Hepatocyte (in vitro differentiated cells): Measurements from ENCODE around the gene CYS1. TPM values are rescaled to one million over a fixed set of nuclear protein-coding genes. Genes with fewer than 3 reads are reported as not detected.
A peak's percentile ranks its signal among the peaks of the same experiment; 100 is the strongest.

Experiments
- DNase-seq: peaks from one replicate; pipeline ENCODE4 v3.0.0-alpha.2; 2016; ENCODE audit warnings: low spot score
- H2AFZ ChIP-seq: fragments of 200-600 bp; sonication (generic); 2 replicates; pipeline ENCODE4 v1.6.0; 2016; ENCODE audit warnings: antibody characterized with exemption, mild to moderate bottlenecking
- H3K27ac ChIP-seq: fragments of 200-600 bp; sonication (generic); 2 replicates; pipeline ENCODE4 v1.5.1; 2016; ENCODE audit warnings: mild to moderate bottlenecking
- H3K27me3 ChIP-seq: fragments of 200-600 bp; sonication (generic); 2 replicates; pipeline ENCODE4 v1.6.1; 2016
- H3K36me3 ChIP-seq: fragments of 200-600 bp; sonication (generic); replicated peaks from 2 replicates; pipeline ENCODE4 v1.5.1; 2016; ENCODE audit warnings: low read depth; ENCODE audit not compliant: insufficient read depth
- H3K4me1 ChIP-seq: fragments of 200-600 bp; sonication (generic); 2 replicates; pipeline ENCODE4 v1.5.1; 2016; ENCODE audit warnings: mild to moderate bottlenecking, moderate library complexity; ENCODE audit not compliant: insufficient read depth
- H3K4me2 ChIP-seq: fragments of 200-600 bp; sonication (generic); 2 replicates; pipeline ENCODE4 v1.6.0; 2016
- H3K4me3 ChIP-seq: fragments of 200-600 bp; sonication (generic); 2 replicates; pipeline ENCODE4 v1.5.1; 2016; ENCODE audit warnings: mild to moderate bottlenecking
- H3K79me2 ChIP-seq: fragments of 200-600 bp; sonication (generic); 2 replicates; pipeline ENCODE4 v1.6.0; 2017; ENCODE audit warnings: mild to moderate bottlenecking
- H3K9me2 ChIP-seq: fragments of 200-600 bp; sonication (generic); replicated peaks from 2 replicates; pipeline ENCODE4 v1.6.0; 2017; ENCODE audit warnings: mild to moderate bottlenecking; ENCODE audit not compliant: insufficient read depth
- H3K9me3 ChIP-seq: fragments of 200-600 bp; sonication (generic); 2 replicates; pipeline ENCODE4 v1.5.1; 2016; ENCODE audit warnings: low read depth, mild to moderate bottlenecking
- H4K20me1 ChIP-seq: fragments of 200-600 bp; sonication (generic); 2 replicates; pipeline ENCODE4 v1.6.0; 2016; ENCODE audit warnings: mild to moderate bottlenecking; ENCODE audit not compliant: insufficient read depth, poor library complexity, severe bottlenecking
- CTCF ChIP-seq: fragments of 200-600 bp; sonication (generic); IDR thresholded peaks from 2 replicates; pipeline ENCODE4 v1.5.1; 2016; ENCODE audit warnings: antibody characterized with exemption, mild to moderate bottlenecking; ENCODE audit not compliant: poor library complexity
- EZH2 ChIP-seq: fragments of 200-600 bp; sonication (generic); IDR thresholded peaks from 2 replicates; pipeline ENCODE4 v1.6.1; 2016; ENCODE audit warnings: antibody characterized with exemption, mild to moderate bottlenecking, borderline replicate concordance
- EZH2phosphoT487 ChIP-seq: fragments of 200-600 bp; sonication (generic); IDR thresholded peaks from one replicate; pipeline ENCODE4 v1.6.1; 2018; ENCODE audit warnings: antibody characterized with exemption, mild to moderate bottlenecking, low read depth, moderate library complexity; ENCODE audit not compliant: unreplicated experiment, severe bottlenecking
- WGBS: methylation state at CpG from one replicate; pipeline ENCODE4 v1.1.6; 2016; ENCODE audit warnings: low lambda C conversion rate; ENCODE audit errors: missing lambda C conversion rate; 5-methylcytosine and 5-hydroxymethylcytosine counted together
- polyA plus RNA-seq: library from polyadenylated mRNA; unstranded; fragments of >200 nt; fragmentation: Nextera tagmentation; extraction: Ambion mirVana; gene quantifications from 2 replicates; pipeline ENCODE4 v1.2.1, GENCODE V29; 2016
- total RNA-seq: library from RNA; depleted of rRNA; stranded (reverse); fragments of >200 nt; gene quantifications from 2 replicates; pipeline ENCODE4 v1.2.3, GENCODE V29; 2014

The CYS1 gene
- total and polyA plus RNA-seq, 2 experiments from 2014 or later: 2.7 to 2.9 TPM

- no peaks in the 10 kb centered on the region for H3K9me2 ChIP-seq
- peak overlapping the region; percentile 81 for H3K4me2 ChIP-seq
- peaks cover 69% of the 10 kb centered on the region for H3K27me3 ChIP-seq
- peak; percentile 27 for DNase-seq
- WGBS: 23% methylated on average over 23 of the region's 45 CpGs
- H4K20me1 ChIP-seq: no peaks in the 10 kb centered on the region
- TF ChIP-seq EZH2: peak; percentile 81
- TF ChIP-seq EZH2phosphoT487: no peak
- no peaks in the 10 kb centered on the region for H3K9me3 ChIP-seq
- peaks cover 10% of the 10 kb centered on the region for H3K4me1 ChIP-seq
- no peaks in the 10 kb centered on the region for H3K79me2 ChIP-seq
- H3K36me3 ChIP-seq: no peaks in the 10 kb centered on the region
- H3K4me3 ChIP-seq: peak overlapping the region; percentile 7
- H2AFZ ChIP-seq: peak overlapping the region; percentile 31
- H3K27ac ChIP-seq: no peak overlapping the region
Observed at GRCh38 chr2:10080536-10081304, 509 bp upstream of the CYS1 start.

GRCh38 chr2:10079266-10079869 is 843 bp downstream of the CYS1 start:
- Histone ChIP-seq H3K27me3 (peaks cover 73% of the 10 kb centered on the region), H4K20me1 (no peaks in the 10 kb centered on the region), H3K4me2 (peak overlapping the region; percentile 93), H2AFZ (peak overlapping the region; percentile 82), H3K4me3 (peak overlapping the region; percentile 71), H3K79me2 (no peaks in the 10 kb centered on the region), H3K9me3 (no peaks in the 10 kb centered on the region), H3K36me3 (no peaks in the 10 kb centered on the region), H3K9me2 (no peaks in the 10 kb centered on the region), H3K27ac (peak overlapping the region; percentile 31), H3K4me1 (peaks cover 5% of the 10 kb centered on the region)
- TF ChIP-seq EZH2phosphoT487: peak; percentile 1
- peak; percentile 69 for TF ChIP-seq EZH2
- no peak for TF ChIP-seq CTCF
- 6% methylated on average over 26 of the region's 53 CpGs for WGBS
- DNase-seq: peak; percentile 64

GRCh38 chr2:10078704-10079265 is 1.4 kb downstream of the CYS1 start:
- Histone ChIP-seq H3K4me1 (peaks cover 5% of the 10 kb centered on the region), H3K9me3 (no peaks in the 10 kb centered on the region), H3K79me2 (no peaks in the 10 kb centered on the region), H3K27ac (no peak overlapping the region), H3K4me3 (peak overlapping the region; percentile 71), H3K36me3 (no peaks in the 10 kb centered on the region), H3K9me2 (no peaks in the 10 kb centered on the region), H3K4me2 (peak overlapping the region; percentile 93), H3K27me3 (peaks cover 70% of the 10 kb centered on the region), H2AFZ (no peak overlapping the region), H4K20me1 (no peaks in the 10 kb centered on the region)
- no peak for TF ChIP-seq EZH2phosphoT487
- no peak for TF ChIP-seq EZH2
- no peak for TF ChIP-seq CTCF
- DNase-seq: no peak
- WGBS: 45% methylated on average over 12 of the region's 12 CpGs

GRCh38 chr2:10078001-10078400 is 2.2 kb downstream of the CYS1 start:
- H3K27ac ChIP-seq: no peak overlapping the region
- H2AFZ ChIP-seq: no peak overlapping the region
- H3K4me3 ChIP-seq: no peak overlapping the region
- H3K4me1 ChIP-seq: peaks cover 5% of the 10 kb centered on the region
- no peaks in the 10 kb centered on the region for H4K20me1 ChIP-seq
- H3K9me3 ChIP-seq: no peaks in the 10 kb centered on the region
- no peaks in the 10 kb centered on the region for H3K36me3 ChIP-seq
- H3K4me2 ChIP-seq: no peak overlapping the region
- no peak for DNase-seq
- no peak for TF ChIP-seq CTCF
- TF ChIP-seq EZH2phosphoT487: no peak
- no peak for TF ChIP-seq EZH2
- H3K27me3 ChIP-seq: peaks cover 63% of the 10 kb centered on the region
- 92% methylated on average over 7 of the region's 7 CpGs for WGBS
- H3K79me2 ChIP-seq: no peaks in the 10 kb centered on the region
- H3K9me2 ChIP-seq: no peaks in the 10 kb centered on the region
